Activated naive CD4-positive, alpha-beta T cell (primary cell): Measurements from ENCODE around the gene DCPS.
"Not testable (repeated sequence)": the region's sequence is repeated elsewhere in the genome, so short reads cannot be mapped to it uniquely, and the experiment has no call there.

ENCODE experiments used
- DNase-seq, 4 experiments: peaks; one replicate each; lab custom pipeline; 2025; lab: John Stamatoyannopoulos, UW

Gene DCPS

GRCh38 chr11:126303623-126304456, at the start of gene DCPS:
Gene DCPS, plus strand, starts transcription at chr11:126304060. Its CDS starts 21 bp downstream, at chr11:126304081.
- peak; percentile 39 to 80 (median 61) for DNase-seq

- no peak for DNase-seq
Measured at GRCh38 chr11:126254819-126255218, 49.0 kb upstream of the DCPS start.

- DNase-seq = not testable (repeated sequence)
Measured at GRCh38 chr11:126255507-126255906, 48.4 kb upstream of the DCPS start.

GRCh38 chr11:126256216-126256615, 47.6 kb upstream of the DCPS start:
- no peak for DNase-seq

GRCh38 chr11:126257144-126257543, 46.7 kb upstream of the DCPS start:
- DNase-seq = no peak

GRCh38 chr11:126257764-126258163, 46.1 kb upstream of the DCPS start:
- DNase-seq = no peak

GRCh38 chr11:126262216-126262615, 41.6 kb upstream of the DCPS start:
- no peak for DNase-seq

- DNase-seq = no peak
Measured at GRCh38 chr11:126263489-126263888, 40.4 kb upstream of the DCPS start.

- DNase-seq = no peak
Measured at GRCh38 chr11:126265811-126266210, 38.0 kb upstream of the DCPS start.

GRCh38 chr11:126267650-126268049, 36.2 kb upstream of the DCPS start:
- DNase-seq = no peak

- no peak for DNase-seq
Measured at GRCh38 chr11:126268361-126268707, 35.5 kb upstream of the DCPS start.

- DNase-seq = peak; percentile 98 to 99 (median 99)
Measured at GRCh38 chr11:126268708-126269579, 34.9 kb upstream of the DCPS start, which contains the start of the genes FOXRED1 and SRPRA. Gene FOXRED1, plus strand, starts transcription at chr11:126269154. Its CDS starts 53 bp downstream, at chr11:126269207. Gene SRPRA, minus strand, starts transcription at chr11:126268895. Its CDS starts 91 bp downstream, at chr11:126268804.

GRCh38 chr11:126277322-126277721, 26.5 kb upstream of the DCPS start:
- DNase-seq = no peak

GRCh38 chr11:126277780-126278179, 26.1 kb upstream of the DCPS start:
- no peak for DNase-seq

GRCh38 chr11:126279191-126279590, 24.7 kb upstream of the DCPS start:
- no peak for DNase-seq

GRCh38 chr11:126280595-126280994, 23.3 kb upstream of the DCPS start:
- no peak for DNase-seq

- no peak for DNase-seq
Measured at GRCh38 chr11:126281245-126281644, 22.6 kb upstream of the DCPS start.

GRCh38 chr11:126281666-126282175, 22.1 kb upstream of the DCPS start:
- DNase-seq = no peak

GRCh38 chr11:126282361-126282735, 21.5 kb upstream of the DCPS start:
- DNase-seq = peak in 1 of 4 experiments; percentile 26

GRCh38 chr11:126282736-126283591, 20.9 kb upstream of the DCPS start, which contains the start of gene TIRAP:
Gene TIRAP, plus strand, starts transcription at chr11:126283093. Its CDS starts 7,802 bp downstream, at chr11:126290895.
- DNase-seq = peak in 3 of 4 experiments; percentile 17 to 52 (median 43)

GRCh38 chr11:126284829-126285228, 19.0 kb upstream of the DCPS start:
- peak; percentile 25 to 71 (median 58) for DNase-seq
